Measurements from ENCODE around the gene BANP.
"Not testable (repeated sequence)": the region's sequence is repeated elsewhere in the genome, so short reads cannot be mapped to it uniquely, and the experiment has no call there.

DNA sequence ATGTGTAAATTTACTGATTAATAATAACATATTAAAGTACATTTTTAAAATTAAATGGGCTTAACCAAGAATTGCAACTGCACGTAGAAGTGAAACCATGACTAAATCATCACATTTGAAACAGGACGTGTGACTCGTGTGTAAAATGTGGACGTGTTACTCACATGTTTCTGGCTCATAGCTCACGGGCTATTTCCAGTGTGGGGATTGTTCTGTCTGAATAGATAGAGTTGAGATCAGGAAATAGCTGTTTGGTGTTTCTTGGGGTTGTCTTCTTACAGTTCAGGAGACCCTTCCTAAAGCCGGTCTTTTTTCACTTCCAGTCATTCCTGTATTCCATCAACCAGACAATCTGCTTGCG, 32.5 kb downstream of the BANP start:
- TF ChIP-seq, protein P1, sequence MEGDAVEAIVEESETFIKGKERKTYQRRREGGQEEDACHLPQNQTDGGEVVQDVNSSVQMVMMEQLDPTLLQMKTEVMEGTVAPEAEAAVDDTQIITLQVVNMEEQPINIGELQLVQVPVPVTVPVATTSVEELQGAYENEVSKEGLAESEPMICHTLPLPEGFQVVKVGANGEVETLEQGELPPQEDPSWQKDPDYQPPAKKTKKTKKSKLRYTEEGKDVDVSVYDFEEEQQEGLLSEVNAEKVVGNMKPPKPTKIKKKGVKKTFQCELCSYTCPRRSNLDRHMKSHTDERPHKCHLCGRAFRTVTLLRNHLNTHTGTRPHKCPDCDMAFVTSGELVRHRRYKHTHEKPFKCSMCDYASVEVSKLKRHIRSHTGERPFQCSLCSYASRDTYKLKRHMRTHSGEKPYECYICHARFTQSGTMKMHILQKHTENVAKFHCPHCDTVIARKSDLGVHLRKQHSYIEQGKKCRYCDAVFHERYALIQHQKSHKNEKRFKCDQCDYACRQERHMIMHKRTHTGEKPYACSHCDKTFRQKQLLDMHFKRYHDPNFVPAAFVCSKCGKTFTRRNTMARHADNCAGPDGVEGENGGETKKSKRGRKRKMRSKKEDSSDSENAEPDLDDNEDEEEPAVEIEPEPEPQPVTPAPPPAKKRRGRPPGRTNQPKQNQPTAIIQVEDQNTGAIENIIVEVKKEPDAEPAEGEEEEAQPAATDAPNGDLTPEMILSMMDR (IDR thresholded peaks at IDR 0.05): not testable (repeated sequence)
- TF ChIP-seq POLR2A (IDR thresholded peaks at IDR 0.05): not testable (repeated sequence)

Measured in heart left ventricle (tissue), 13 donors.